Measurements from ENCODE around the gene LPP. TPM values are rescaled to one million over a fixed set of nuclear protein-coding genes. Genes with fewer than 3 reads are reported as not detected.

LPP gene
- total RNA-seq, 4 donors from 2014 or later: 45.9 to 81.1 (median 63.0) TPM

DNA sequence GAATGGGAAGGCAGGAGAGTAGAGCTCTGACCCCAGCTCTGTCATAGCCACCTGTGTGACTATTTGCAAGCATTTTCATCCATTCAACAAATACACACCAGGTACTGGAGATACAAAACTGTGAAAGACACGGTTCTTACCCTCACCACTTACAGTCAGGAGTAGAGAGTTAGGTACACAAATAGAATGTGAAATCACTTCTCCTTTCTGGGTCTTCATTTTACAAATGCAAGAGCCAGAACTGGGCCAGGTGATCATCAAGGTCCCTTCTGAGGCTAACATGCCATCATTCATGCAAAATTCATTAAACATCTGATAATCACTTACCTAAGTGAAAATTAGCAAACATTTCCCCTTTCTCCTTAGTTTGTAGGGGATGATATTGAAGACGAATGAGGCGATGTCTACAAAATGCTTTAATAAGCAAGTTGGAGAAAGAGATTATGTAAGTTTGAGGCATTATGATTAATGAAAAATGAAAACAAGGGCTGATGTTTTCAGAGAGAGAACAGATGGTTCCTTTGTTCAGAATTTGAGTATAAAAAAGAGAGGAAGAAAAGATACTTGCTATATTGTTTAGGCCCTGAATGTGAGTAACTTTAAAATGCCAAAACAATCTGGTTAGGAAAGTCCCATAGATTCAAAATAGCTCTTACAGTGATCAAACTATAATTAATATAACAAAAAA lies 88.6 kb downstream of the LPP start:
- 65 to 70% methylated on average over 3 of the region's 3 CpGs for WGBS, 2 donors
- intact Hi-C loops (cut with DNase I; ENCODE audit: low total_unique reads): no loop called here

DNA sequence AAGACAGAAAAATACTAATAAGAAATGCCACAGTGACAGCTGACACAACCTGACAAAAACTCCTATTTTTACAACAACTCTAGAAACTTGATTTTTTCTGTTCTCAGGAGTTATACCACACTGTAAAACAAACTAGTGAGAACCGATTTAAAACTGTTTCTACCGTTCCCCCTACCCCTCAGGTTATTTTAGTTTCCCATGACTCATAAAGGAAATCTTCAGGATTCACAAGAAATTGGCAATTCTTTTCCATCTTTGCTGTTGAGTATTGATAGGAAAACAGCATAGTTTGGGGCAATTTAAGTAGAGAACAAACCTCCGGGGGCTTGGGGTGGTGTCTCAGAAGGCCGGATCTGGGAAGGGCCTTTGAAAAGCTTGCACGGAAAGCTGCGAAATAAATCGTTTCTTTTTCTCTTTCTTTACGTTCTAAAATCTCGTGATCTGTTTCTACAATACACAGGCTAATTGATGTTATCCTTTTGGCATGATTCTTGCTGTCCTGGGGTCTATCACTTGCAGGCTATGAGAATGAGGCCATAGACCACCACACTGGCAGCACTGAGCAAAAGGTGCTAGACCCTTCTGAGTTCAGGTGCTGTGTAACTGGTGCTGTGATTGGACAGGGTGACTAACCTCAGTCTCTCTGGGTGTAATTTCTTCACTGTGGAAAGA lies 89.3 kb downstream of the LPP start:
- intact Hi-C loops (cut with DNase I; ENCODE audit: low total_unique reads): no loop called here
- DNase-seq (ENCODE audit: low spot score in 2 of 2): no peak
- H3K4me3 ChIP-seq (ENCODE audit: low read depth, poor library complexity, severe bottlenecking): no peak overlapping the region
- 67 to 71% methylated on average over 9 of the region's 9 CpGs for WGBS, 2 donors
- TF ChIP-seq POLR2A (IDR thresholded peaks at IDR 0.05): no peak
- TF ChIP-seq, protein P1, sequence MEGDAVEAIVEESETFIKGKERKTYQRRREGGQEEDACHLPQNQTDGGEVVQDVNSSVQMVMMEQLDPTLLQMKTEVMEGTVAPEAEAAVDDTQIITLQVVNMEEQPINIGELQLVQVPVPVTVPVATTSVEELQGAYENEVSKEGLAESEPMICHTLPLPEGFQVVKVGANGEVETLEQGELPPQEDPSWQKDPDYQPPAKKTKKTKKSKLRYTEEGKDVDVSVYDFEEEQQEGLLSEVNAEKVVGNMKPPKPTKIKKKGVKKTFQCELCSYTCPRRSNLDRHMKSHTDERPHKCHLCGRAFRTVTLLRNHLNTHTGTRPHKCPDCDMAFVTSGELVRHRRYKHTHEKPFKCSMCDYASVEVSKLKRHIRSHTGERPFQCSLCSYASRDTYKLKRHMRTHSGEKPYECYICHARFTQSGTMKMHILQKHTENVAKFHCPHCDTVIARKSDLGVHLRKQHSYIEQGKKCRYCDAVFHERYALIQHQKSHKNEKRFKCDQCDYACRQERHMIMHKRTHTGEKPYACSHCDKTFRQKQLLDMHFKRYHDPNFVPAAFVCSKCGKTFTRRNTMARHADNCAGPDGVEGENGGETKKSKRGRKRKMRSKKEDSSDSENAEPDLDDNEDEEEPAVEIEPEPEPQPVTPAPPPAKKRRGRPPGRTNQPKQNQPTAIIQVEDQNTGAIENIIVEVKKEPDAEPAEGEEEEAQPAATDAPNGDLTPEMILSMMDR (IDR thresholded peaks at IDR 0.05): no peak

More for the DNA sequence above, 88.6 kb downstream of the LPP start:
- DNase-seq (ENCODE audit: low spot score in 2 of 2): no peak
- H3K4me3 ChIP-seq (ENCODE audit: low read depth, poor library complexity, severe bottlenecking): no peak overlapping the region
- no peak for TF ChIP-seq POLR2A (IDR thresholded peaks at IDR 0.05)
- TF ChIP-seq, protein P1 (IDR thresholded peaks at IDR 0.05): no peak

DNA sequence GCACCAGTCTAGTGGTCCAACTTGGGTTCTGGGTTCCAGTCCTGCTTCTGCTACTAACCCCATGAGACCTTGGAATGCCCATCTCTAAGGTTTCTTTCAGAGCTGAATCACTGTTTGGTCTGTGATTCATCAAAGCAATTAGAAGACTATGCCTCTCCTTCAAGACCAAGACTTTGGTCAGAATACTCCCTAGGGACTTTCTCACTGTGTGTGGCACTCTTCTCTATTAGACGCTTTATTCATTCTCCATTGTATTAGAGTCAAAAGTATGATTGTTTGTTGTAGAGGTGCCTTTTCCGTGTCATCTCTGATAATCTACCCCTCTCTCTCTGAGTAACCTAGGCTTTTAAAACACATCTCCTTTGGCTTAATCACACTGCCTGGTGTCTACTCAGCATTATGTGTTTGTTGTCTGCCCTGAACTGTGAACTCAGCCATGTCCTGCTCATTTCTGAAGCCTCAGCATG lies 90.5 kb downstream of the LPP start:
- 79 to 93% methylated on average over 2 of the region's 2 CpGs for WGBS, 2 donors
- H3K4me3 ChIP-seq (ENCODE audit: low read depth, poor library complexity, severe bottlenecking): no peak overlapping the region
- intact Hi-C loops (cut with DNase I; ENCODE audit: low total_unique reads): no loop called here
- TF ChIP-seq POLR2A (IDR thresholded peaks at IDR 0.05): no peak
- TF ChIP-seq, protein P1 (IDR thresholded peaks at IDR 0.05): no peak
- DNase-seq (ENCODE audit: low spot score in 2 of 2): no peak

DNA sequence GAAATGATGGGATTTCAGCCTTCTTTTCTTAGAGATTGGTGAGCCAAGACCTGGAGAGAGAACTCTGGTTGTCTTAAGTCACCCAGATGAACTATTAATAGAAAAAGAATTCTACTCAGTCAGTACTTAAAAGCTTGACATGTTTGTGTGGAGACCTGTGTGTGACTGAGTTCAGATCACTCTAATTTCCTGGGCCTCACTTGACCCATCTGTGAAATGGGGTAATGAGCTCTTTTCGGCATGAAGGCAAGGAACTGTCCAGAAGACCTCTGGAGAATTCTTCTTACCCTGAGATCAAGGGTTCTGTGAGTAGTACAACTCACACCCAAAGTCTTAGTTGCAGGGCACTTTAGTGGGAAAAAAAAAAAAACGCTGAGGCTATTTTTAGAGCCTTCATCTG lies 92.9 kb downstream of the LPP start:
- DNase-seq (ENCODE audit: low spot score in 2 of 2): no peak
- intact Hi-C loops (cut with DNase I; ENCODE audit: low total_unique reads): no loop called here
- H3K4me3 ChIP-seq (ENCODE audit: low read depth, poor library complexity, severe bottlenecking): no peak overlapping the region
- WGBS, 2 donors: 90 to 94% methylated on average over 2 of the region's 2 CpGs
- TF ChIP-seq, protein P1 (IDR thresholded peaks at IDR 0.05): no peak
- no peak for TF ChIP-seq POLR2A (IDR thresholded peaks at IDR 0.05)

DNA sequence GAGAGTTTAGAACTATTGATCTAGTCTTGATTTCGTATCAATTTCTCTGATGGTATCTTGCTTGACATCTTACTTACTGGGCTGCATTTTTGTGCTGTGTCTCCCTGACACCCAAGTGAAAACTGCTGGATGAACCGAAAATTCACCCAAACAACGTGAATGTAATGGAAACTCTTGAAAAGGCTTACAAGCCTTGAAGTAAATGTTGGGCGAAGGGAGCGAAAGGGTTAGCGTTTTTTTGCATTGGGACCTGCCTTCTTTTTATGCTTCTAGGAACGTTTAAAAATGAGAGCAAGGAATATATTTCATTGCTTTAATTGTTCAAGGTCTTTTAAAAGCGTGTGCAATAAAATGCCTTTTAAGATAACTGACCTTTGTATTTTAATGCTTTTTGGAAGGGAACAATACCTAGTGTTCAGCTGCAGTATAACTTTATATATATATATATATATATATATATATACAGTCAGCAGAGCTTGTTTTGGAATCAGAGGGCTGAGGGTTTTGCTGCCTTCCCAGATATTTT lies 94.1 kb downstream of the LPP start:
- intact Hi-C loops (cut with DNase I; ENCODE audit: low total_unique reads): no loop called here
- 88 to 90% methylated on average over 8 of the region's 8 CpGs for WGBS, 2 donors
- H3K4me3 ChIP-seq (ENCODE audit: low read depth, poor library complexity, severe bottlenecking): no peak overlapping the region
- DNase-seq (ENCODE audit: low spot score in 2 of 2): no peak
- no peak for TF ChIP-seq POLR2A (IDR thresholded peaks at IDR 0.05)
- TF ChIP-seq, protein P1 (IDR thresholded peaks at IDR 0.05): no peak
